Activated T-cell treated with anti-CD3 and anti-CD28 coated beads, Interleukin-2, amount 50 U/mL, for 1 hour (primary cell): Measurements from ENCODE around the gene NUDT14.
A peak's percentile ranks its signal among the peaks of the same experiment; 100 is the strongest.

Experiments
- DNase-seq: peaks from one replicate; pipeline ENCODE4 v3.0.0-alpha.2; 2020

NUDT14 gene

GRCh38 chr14:105155681-105156413 lies 25.3 kb downstream of the NUDT14 start:
- no peak for DNase-seq

GRCh38 chr14:105155071-105155651 lies 26.0 kb downstream of the NUDT14 start:
- DNase-seq = no peak

- DNase-seq = no peak
Observed at GRCh38 chr14:105154476-105154871, 26.6 kb downstream of the NUDT14 start.

- no peak for DNase-seq
Observed at GRCh38 chr14:105153739-105154475, 27.2 kb downstream of the NUDT14 start.

GRCh38 chr14:105153331-105153731 lies 27.8 kb downstream of the NUDT14 start:
- no peak for DNase-seq

GRCh38 chr14:105152794-105153241 lies 28.3 kb downstream of the NUDT14 start:
- DNase-seq = no peak

- no peak for DNase-seq
Observed at GRCh38 chr14:105151838-105152793, 29.0 kb downstream of the NUDT14 start.

- DNase-seq = no peak
Observed at GRCh38 chr14:105151084-105151837, 29.9 kb downstream of the NUDT14 start.

GRCh38 chr14:105150368-105151083 lies 30.6 kb downstream of the NUDT14 start:
- no peak for DNase-seq

- no peak for DNase-seq
Observed at GRCh38 chr14:105150026-105150367, 31.1 kb downstream of the NUDT14 start.

- DNase-seq = no peak
Observed at GRCh38 chr14:105149146-105149781, 31.8 kb downstream of the NUDT14 start.

GRCh38 chr14:105148604-105149145 lies 32.4 kb downstream of the NUDT14 start:
- no peak for DNase-seq

GRCh38 chr14:105147671-105148603 lies 33.2 kb downstream of the NUDT14 start:
- no peak for DNase-seq

- no peak for DNase-seq
Observed at GRCh38 chr14:105146976-105147635, 34.0 kb downstream of the NUDT14 start.

GRCh38 chr14:105146181-105146975 lies 34.7 kb downstream of the NUDT14 start:
- DNase-seq = peak; percentile 14

- peak; percentile 16 for DNase-seq
Observed at GRCh38 chr14:105145381-105146180, 35.5 kb downstream of the NUDT14 start.
